NCI-H748 treated with DMSO at 0.1 percent for 48 hours (cell line): Measurements from ENCODE around the gene ATG10.

Experiments
- DNase-seq: peaks from one replicate; lab custom pipeline; 2025; lab: John Stamatoyannopoulos, UW

ATG10 gene

DNA sequence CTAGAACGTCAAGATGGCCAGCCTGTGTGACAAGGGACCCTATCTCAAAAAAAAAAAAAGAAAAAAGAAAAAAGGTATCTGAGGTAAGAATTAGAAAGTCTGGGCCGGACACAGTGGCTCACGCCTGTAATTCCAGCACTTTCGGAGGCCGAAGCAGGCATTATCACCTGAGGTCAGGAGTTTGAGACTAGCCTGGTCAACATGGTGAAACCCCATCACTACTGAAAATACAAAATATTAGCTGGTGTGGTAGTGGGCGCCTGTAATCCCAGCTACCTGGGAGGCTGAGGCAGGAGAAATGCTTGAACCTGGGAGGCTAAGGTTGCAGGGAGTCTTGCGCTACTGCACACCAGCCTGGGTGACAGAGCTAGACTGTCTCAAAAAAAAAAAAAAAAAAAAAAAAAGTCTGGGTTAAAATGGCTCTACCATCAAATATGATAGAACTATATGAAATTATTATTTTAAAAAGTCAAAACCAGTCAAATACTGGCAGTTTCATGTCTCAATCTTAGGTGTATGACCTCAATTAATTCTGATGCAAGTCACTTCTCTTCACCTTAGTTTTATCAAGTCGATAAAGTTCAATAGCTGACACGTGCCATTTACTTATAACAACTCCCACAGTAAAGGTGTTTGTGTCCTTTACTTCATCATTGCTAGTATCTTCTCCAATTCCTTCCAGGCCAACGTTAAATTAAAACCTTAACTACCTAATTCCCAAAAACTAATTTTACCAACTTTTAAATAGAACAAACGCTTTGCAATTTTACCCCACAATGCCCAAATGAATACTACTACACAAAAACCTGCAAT, 305.2 kb downstream of the ATG10 start:
- DNase-seq = no peak

- no peak for DNase-seq
These were observed 305.8 kb downstream of the ATG10 start for GRCh38 chr5:82277613-82277986.

DNA sequence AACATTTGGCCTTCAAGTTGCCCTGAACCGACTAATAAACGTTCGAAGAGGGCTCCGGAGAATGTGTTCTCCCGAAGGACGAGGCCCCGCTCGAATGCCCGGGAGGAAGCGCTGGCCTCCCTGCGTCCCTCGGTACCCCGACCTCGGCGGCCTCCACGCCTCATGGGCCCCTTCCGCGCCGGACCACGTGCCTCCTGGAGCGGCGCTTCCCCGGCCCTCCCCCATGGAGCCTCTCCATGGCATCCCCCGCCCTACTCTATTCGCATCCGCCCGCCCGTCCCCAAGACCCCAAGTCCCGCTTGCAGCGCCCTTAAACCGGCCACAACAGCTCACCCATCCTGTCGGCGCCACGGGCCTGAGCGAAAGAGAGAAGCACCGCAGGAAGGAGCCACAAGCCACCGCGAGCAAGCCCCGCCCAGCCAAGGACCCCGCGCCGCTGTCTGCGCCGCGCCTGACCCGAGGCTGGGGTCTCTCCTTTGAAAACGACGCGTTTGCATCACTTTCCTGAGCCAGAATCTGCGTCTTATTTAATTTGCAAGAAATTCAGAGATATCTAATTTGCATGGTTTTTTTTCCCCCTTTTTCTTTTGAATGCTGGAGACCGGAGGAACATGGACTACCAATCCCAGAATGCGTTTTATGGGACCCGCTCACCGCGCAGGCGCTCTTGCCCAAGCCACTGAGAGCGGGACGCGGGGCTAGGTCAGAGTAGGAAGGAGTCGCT, 306.3 kb downstream of the ATG10 start, which contains the start of gene RPS23:
Gene RPS23 (minus strand): TSS at position 368 of the 724 bp plus-strand sequence. CDS start 31 bp downstream, at position 337.
- peak; percentile 84 for DNase-seq

DNA sequence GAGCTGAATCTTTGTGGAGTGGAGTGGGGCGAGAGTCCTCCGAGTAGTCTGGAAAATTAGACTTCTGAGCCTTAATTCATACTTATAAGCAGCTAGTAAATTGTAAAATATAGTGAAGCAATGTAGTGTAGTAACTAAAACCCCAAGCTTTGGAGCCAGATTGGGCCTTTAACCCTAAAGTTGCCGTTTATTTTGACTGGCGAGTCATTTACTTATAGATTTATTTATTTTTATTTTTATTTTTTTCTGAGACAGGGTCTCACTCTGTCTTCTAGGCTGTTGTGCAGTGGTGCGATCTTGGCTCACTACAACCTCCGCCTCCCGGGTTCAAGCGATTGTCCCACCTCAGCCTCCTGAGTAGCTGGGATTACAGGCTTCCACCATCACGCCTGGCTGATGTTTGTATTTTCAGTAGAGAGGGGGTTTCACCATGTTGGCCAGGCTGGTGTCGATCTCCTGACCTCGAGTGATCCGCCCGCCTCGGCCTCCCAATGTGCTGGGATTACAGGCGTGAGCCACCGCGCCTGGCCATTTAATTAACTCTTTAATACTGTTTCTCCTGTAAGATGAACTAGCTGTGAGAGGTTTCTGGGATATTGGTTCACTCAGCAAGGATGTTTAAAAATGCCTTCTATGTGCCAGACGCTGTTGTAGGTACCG, 307.0 kb downstream of the ATG10 start:
- no peak for DNase-seq

DNA sequence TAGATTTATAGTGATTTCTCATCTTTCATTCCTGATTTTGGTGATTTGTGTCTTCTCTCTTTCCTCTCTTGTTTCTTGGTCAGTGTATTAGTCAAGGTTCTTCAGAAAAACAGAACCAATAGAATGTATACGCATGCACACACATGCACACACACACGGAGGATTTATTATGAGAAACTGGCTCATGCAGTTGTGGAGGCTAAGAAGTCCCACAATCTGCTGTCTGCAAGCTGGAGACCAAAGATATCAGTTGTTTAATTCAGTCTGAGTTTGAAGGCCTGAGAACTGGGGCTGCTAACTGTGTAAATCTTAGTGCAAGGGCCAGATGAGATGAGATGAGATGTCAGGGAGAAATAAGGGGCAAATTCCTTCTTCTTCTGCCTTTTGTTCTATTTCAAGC, 312.1 kb downstream of the ATG10 start:
- DNase-seq = no peak

DNA sequence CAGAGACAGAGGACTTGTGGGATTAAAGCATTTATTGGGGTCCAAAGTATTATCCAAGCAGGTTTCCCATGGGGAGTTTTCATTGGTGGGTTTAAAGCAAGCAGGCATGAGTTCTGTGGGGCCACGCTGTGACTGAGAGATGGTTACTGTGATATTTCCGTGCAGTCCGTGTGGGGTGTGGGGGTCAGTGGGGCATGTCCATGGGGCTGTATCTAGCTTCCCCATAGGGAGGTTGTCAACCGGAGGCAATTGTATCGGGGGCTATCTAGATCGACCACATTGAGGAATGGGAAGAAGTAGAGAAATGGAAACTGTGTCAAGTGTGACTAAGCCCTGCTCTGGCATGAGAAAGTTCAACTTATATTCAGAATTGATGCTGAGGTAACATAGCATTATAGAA, 313.4 kb downstream of the ATG10 start:
- no peak for DNase-seq

GRCh38 chr5:82287625-82288024, 315.8 kb downstream of the ATG10 start:
- no peak for DNase-seq

GRCh38 chr5:82290005-82290404, 318.2 kb downstream of the ATG10 start:
- no peak for DNase-seq

DNA sequence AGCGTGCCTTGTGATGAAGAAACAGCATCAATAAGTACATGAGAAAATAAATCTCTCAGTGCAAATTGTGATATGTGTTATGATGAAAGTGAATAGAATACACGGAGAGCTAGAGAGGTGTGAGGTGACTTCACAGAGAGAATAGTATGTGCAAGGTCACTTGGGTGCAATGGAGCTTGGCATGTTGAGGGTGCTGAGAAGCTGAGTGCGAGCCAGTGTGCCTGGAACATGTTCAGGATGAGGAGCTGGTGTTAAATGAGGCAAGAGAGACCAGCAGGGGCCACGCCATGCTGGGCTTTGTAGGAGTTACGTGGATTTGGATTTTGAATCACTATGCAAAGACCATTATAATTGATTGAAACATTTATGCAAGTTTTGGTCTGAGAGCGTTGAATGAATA, 319.1 kb downstream of the ATG10 start:
- no peak for DNase-seq

GRCh38 chr5:82291420-82291819, 319.6 kb downstream of the ATG10 start:
- DNase-seq = no peak

GRCh38 chr5:82295144-82295543, 323.3 kb downstream of the ATG10 start:
- no peak for DNase-seq

GRCh38 chr5:82295959-82296531, 324.2 kb downstream of the ATG10 start:
- DNase-seq = no peak

DNA sequence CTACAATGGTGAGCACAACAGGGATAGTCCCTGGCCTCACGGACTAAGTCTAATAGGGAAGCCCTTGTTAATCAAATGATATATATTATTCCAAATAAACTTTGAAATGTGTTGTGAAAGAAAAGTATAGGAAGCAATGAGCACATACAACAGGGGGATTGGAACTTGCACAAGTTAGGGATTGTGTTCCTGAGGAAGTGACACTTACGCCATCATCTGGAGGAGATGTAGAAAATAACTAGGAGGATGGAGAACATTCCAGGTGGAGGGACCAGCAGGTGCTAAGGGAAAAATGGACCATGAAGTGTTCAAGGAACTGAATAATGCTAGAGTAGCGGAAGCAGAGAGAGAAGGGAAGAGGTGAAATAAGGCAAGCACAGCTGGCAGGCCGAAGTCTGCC, 325.1 kb downstream of the ATG10 start:
- no peak for DNase-seq

- no peak for DNase-seq
These were observed 325.9 kb downstream of the ATG10 start for GRCh38 chr5:82297711-82298110.

DNA sequence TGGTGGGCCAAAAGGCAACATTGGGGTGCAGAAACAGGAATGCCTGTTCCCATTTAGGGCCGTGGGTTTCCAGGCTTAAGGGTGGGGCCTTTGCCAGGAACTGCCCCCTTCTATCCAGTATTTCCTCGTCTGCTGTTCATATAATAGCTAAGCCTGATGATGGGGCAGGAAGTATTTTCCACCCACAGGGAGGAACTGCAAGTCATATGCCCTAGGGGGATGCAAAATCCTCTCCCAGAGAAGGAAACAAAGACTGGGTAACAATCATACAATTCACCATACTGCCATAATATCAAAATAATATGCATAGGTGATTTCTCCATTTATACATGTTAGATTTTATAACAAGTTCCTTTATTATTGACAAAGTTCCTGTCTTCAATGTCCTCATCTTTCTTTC, 326.8 kb downstream of the ATG10 start:
- DNase-seq = no peak

DNA sequence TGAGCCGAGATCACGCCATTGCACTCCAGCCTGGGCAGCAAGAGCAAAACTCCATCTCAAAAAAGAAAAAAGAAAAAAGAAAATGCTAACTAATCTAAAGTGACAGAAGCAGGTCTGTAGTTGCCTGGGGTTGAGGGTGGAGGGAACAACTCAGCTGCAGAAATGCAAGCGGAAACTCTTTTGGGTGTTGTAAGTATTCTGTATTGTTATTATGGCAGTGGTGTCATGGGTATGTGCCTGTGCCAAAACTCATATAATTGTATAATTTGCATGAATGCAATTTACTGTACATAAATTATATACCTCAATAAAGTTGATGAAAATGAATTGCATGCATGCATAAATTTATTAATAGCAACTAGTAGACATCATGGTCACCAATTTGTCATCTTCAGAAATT, 329.4 kb downstream of the ATG10 start:
- DNase-seq = no peak
